T follicular helper cell (primary cell): ENCODE measurements around the gene LRRC8A.
"Not testable (repeated sequence)": the region's sequence is repeated elsewhere in the genome, so short reads cannot be mapped to it uniquely, and the experiment has no call there.

Source experiments
- DNase-seq: peaks from one replicate; pipeline ENCODE4 v3.0.0-alpha.2; 2020; ENCODE audit warnings: low read depth
- total RNA-seq, 2 experiments: gene quantifications; one replicate each; lab custom pipeline; 2026; lab: John Stamatoyannopoulos, UW

The LRRC8A gene
- total RNA-seq = 29.8 to 58.2 reads per million in 2 experiments

GRCh38 chr9:128881884-128882676, at the start of gene LRRC8A, which contains the start of gene KYAT1:
Gene LRRC8A (plus strand): TSS chr9:128882133. CDS start chr9:128907165, 25,032 bp downstream.
Gene KYAT1 (minus strand): TSS chr9:128881950. CDS start chr9:128845405, 36,545 bp downstream.
- DNase-seq = peak; percentile 97

- no peak for DNase-seq
Observed at GRCh38 chr9:128833696-128834095, 48.2 kb upstream of the LRRC8A start.

GRCh38 chr9:128835246-128836210, 46.4 kb upstream of the LRRC8A start:
- no peak for DNase-seq

GRCh38 chr9:128836509-128837145, 45.3 kb upstream of the LRRC8A start:
- no peak for DNase-seq

- no peak for DNase-seq
Observed at GRCh38 chr9:128838338-128838737, 43.6 kb upstream of the LRRC8A start.

- DNase-seq = no peak
Observed at GRCh38 chr9:128840524-128840923, 41.4 kb upstream of the LRRC8A start.

- no peak for DNase-seq
Observed at GRCh38 chr9:128841694-128842492, 40.0 kb upstream of the LRRC8A start.

- not testable (repeated sequence) for DNase-seq
Observed at GRCh38 chr9:128843171-128843570, 38.8 kb upstream of the LRRC8A start.

GRCh38 chr9:128845186-128845931, 36.6 kb upstream of the LRRC8A start:
- no peak for DNase-seq

GRCh38 chr9:128846680-128847030, 35.3 kb upstream of the LRRC8A start:
- no peak for DNase-seq

- DNase-seq = no peak
Observed at GRCh38 chr9:128847803-128848202, 34.1 kb upstream of the LRRC8A start.

- DNase-seq = not testable (repeated sequence)
Observed at GRCh38 chr9:128851024-128851423, 30.9 kb upstream of the LRRC8A start.

- DNase-seq = not testable (repeated sequence)
Observed at GRCh38 chr9:128851779-128852600, 29.9 kb upstream of the LRRC8A start.

GRCh38 chr9:128852646-128853045, 29.3 kb upstream of the LRRC8A start:
- not testable (repeated sequence) for DNase-seq

- DNase-seq = not testable (repeated sequence)
Observed at GRCh38 chr9:128854454-128854853, 27.5 kb upstream of the LRRC8A start.

- not testable (repeated sequence) for DNase-seq
Observed at GRCh38 chr9:128858476-128858875, 23.5 kb upstream of the LRRC8A start.

- DNase-seq = no peak
Observed at GRCh38 chr9:128860937-128861336, 21.0 kb upstream of the LRRC8A start.

- DNase-seq = no peak
Observed at GRCh38 chr9:128861501-128861900, 20.4 kb upstream of the LRRC8A start.

GRCh38 chr9:128862401-128862851, 19.5 kb upstream of the LRRC8A start:
- DNase-seq = no peak
